ENCODE results near the gene ST3GAL4.

The ST3GAL4 gene

GRCh38 chr11:126328001-126328390 lies 27.5 kb upstream of the ST3GAL4 start:
- ChIA-PET CTCF (no interaction called here), POLR2A (no interaction called here)
- no peak overlapping the region for H3K27ac ChIP-seq (ENCODE audit: extremely low read depth, low read depth, low read length)
- no peak for TF ChIP-seq PRDM1 (tag by site-specific recombination; IDR thresholded peaks at IDR 0.05)
- no peak for TF ChIP-seq ZNF202 (tag by site-specific recombination; IDR thresholded peaks at IDR 0.05; ENCODE audit: borderline replicate concordance)
- no peak for TF ChIP-seq SCRT1 (tag by site-specific recombination; IDR thresholded peaks at IDR 0.05; ENCODE audit: borderline replicate concordance)
- TF ChIP-seq ZNF837 (tag by site-specific recombination; IDR thresholded peaks at IDR 0.05): no peak
- no peaks in the 10 kb centered on the region for H3K36me3 ChIP-seq (ENCODE audit: control insufficient read depth in 2 of 2, insufficient read depth in 1 of 2, low read length in 2 of 2)
- H3K4me3 ChIP-seq (ENCODE audit: low read depth, low read length): no peak overlapping the region
- no peaks in the 10 kb centered on the region for H3K4me1 ChIP-seq (ENCODE audit: control insufficient read depth, insufficient read depth, low read length)
- H3K9me3 ChIP-seq (ENCODE audit: control insufficient read depth, insufficient read depth, low read depth, low read length): no peaks in the 10 kb centered on the region

GRCh38 chr11:126328444-126328843 lies 27.0 kb upstream of the ST3GAL4 start:
- H3K9me3 ChIP-seq (ENCODE audit: control insufficient read depth, insufficient read depth, low read depth, low read length): no peaks in the 10 kb centered on the region
- no peak for TF ChIP-seq ZNF776 (tag by site-specific recombination; IDR thresholded peaks at IDR 0.05; ENCODE audit: borderline replicate concordance)
- TF ChIP-seq ZNF138 (tag by site-specific recombination; IDR thresholded peaks at IDR 0.05; ENCODE audit: borderline replicate concordance): no peak
- TF ChIP-seq ZNF449 (tag by site-specific recombination; IDR thresholded peaks at IDR 0.05): no peak
- no peak for TF ChIP-seq ZNF792 (tag by site-specific recombination; IDR thresholded peaks at IDR 0.05)
- no peak for TF ChIP-seq ZNF133 (tag by site-specific recombination; IDR thresholded peaks at IDR 0.05)
- TF ChIP-seq ZNF621 (tag by site-specific recombination; IDR thresholded peaks at IDR 0.05): no peak
- TF ChIP-seq KLF17 (tag by site-specific recombination; IDR thresholded peaks at IDR 0.05): no peak
- no peak for TF ChIP-seq KLF16 (tag by site-specific recombination; IDR thresholded peaks at IDR 0.05)
- TF ChIP-seq ZBTB11 (tag by site-specific recombination; conservative IDR thresholded peaks at IDR 0.05; ENCODE audit: low read depth): no peak
- no peak for TF ChIP-seq ZNF16 (tag by site-specific recombination; IDR thresholded peaks at IDR 0.05; ENCODE audit: low read depth)
- no peak for TF ChIP-seq ZNF585B (tag by site-specific recombination; IDR thresholded peaks at IDR 0.05)
- TF ChIP-seq ZNF645 (tag by site-specific recombination; IDR thresholded peaks at IDR 0.05): no peak
- no peak for TF ChIP-seq ZNF830 (tag by site-specific recombination; IDR thresholded peaks at IDR 0.05; ENCODE audit: low read depth)
- TF ChIP-seq ZNF354C (tag by site-specific recombination; IDR thresholded peaks at IDR 0.05; ENCODE audit: borderline replicate concordance, low read depth): no peak
- no peak for TF ChIP-seq PATZ1 (tag by site-specific recombination; IDR thresholded peaks at IDR 0.05)
- TF ChIP-seq ZNF19 (tag by site-specific recombination; IDR thresholded peaks at IDR 0.05; ENCODE audit: low read depth): no peak
- TF ChIP-seq ZFP69B (tag by site-specific recombination; IDR thresholded peaks at IDR 0.05): no peak
- POLR2A ChIA-PET: no interaction called here
- H3K36me3 ChIP-seq (ENCODE audit: control insufficient read depth in 2 of 2, insufficient read depth in 1 of 2, low read length in 2 of 2): no peaks in the 10 kb centered on the region
- CTCF ChIA-PET: no interaction called here
- no peak overlapping the region for H3K27ac ChIP-seq (ENCODE audit: extremely low read depth, low read depth, low read length)
- no peak overlapping the region for H3K4me3 ChIP-seq (ENCODE audit: low read depth, low read length)
- no peaks in the 10 kb centered on the region for H3K4me1 ChIP-seq (ENCODE audit: control insufficient read depth, insufficient read depth, low read length)
